ENCODE results near the gene HEYL.

DNA sequence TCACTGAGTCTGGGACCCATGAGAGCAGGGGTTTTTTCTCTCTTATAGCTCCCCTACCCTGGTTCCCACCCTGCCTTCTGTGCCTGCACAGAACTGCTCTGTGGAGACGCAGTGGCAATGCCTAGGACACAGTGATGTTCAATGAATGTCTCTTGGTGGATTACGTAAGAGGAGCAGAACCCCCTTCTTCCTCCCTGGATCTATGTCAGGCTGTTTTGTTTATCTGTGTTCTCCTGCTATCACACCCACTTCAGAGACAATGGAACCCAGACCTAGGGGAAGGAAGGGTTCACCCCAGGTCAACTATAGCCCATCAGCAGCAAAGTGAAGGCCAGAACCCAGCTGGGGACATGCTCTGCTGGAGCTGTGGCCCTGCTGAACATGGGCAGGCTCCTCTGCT is 49.8 kb upstream of the HEYL start:
- TF ChIP-seq EZH2 (IDR thresholded peaks at IDR 0.05; ENCODE audit: insufficient read depth, poor library complexity, severe bottlenecking) = no peak
- no peak for TF ChIP-seq EZH2phosphoT487 (IDR thresholded peaks at IDR 0.05; ENCODE audit: insufficient read depth, low read depth)
